ENCODE measurements around the gene R3HCC1L.
"Not testable (repeated sequence)": the region's sequence is repeated elsewhere in the genome, so short reads cannot be mapped to it uniquely, and the experiment has no call there.

R3HCC1L gene

GRCh38 chr10:98131619-98132018 lies 2.8 kb upstream of the R3HCC1L start:
- DNase-seq (ENCODE audit: low read depth): no peak

- DNase-seq (ENCODE audit: low read depth): not testable (repeated sequence)
Measured at GRCh38 chr10:98133075-98133752, 1.2 kb upstream of the R3HCC1L start.

- no peak for DNase-seq (ENCODE audit: low read depth)
Measured at GRCh38 chr10:98134117-98134430, 383 bp upstream of the R3HCC1L start.

GRCh38 chr10:98135222-98135899 lies 904 bp downstream of the R3HCC1L start:
- no peak for DNase-seq (ENCODE audit: low read depth)

- DNase-seq (ENCODE audit: low read depth): not testable (repeated sequence)
Measured at GRCh38 chr10:98136775-98137174, 2.3 kb downstream of the R3HCC1L start.

- no peak for DNase-seq (ENCODE audit: low read depth)
Measured at GRCh38 chr10:98138031-98138430, 3.6 kb downstream of the R3HCC1L start.

- DNase-seq (ENCODE audit: low read depth): no peak
Measured at GRCh38 chr10:98139431-98139830, 5.0 kb downstream of the R3HCC1L start.

- DNase-seq (ENCODE audit: low read depth): no peak
Measured at GRCh38 chr10:98141484-98142073, 7.1 kb downstream of the R3HCC1L start.

- DNase-seq (ENCODE audit: low read depth): no peak
Measured at GRCh38 chr10:98144985-98145384, 10.5 kb downstream of the R3HCC1L start.

GRCh38 chr10:98149858-98150257 lies 15.4 kb downstream of the R3HCC1L start:
- DNase-seq (ENCODE audit: low read depth): no peak

- DNase-seq (ENCODE audit: low read depth): no peak
Measured at GRCh38 chr10:98150544-98150943, 16.1 kb downstream of the R3HCC1L start.

GRCh38 chr10:98152778-98153177 lies 18.3 kb downstream of the R3HCC1L start:
- not testable (repeated sequence) for DNase-seq (ENCODE audit: low read depth)

GRCh38 chr10:98153213-98153958 lies 18.9 kb downstream of the R3HCC1L start:
- not testable (repeated sequence) for DNase-seq (ENCODE audit: low read depth)

- no peak for DNase-seq (ENCODE audit: low read depth)
Measured at GRCh38 chr10:98154076-98154475, 19.6 kb downstream of the R3HCC1L start.

- no peak for DNase-seq (ENCODE audit: low read depth)
Measured at GRCh38 chr10:98158576-98158975, 24.1 kb downstream of the R3HCC1L start.

GRCh38 chr10:98163941-98164340 lies 29.5 kb downstream of the R3HCC1L start:
- DNase-seq (ENCODE audit: low read depth): no peak

GRCh38 chr10:98167191-98167590 lies 32.7 kb downstream of the R3HCC1L start:
- no peak for DNase-seq (ENCODE audit: low read depth)

GRCh38 chr10:98168147-98168546 lies 33.7 kb downstream of the R3HCC1L start:
- DNase-seq (ENCODE audit: low read depth): no peak

GRCh38 chr10:98168766-98169165 lies 34.3 kb downstream of the R3HCC1L start:
- no peak for DNase-seq (ENCODE audit: low read depth)

GRCh38 chr10:98169379-98169778 lies 34.9 kb downstream of the R3HCC1L start:
- no peak for DNase-seq (ENCODE audit: low read depth)

GRCh38 chr10:98170249-98171117 lies 36.0 kb downstream of the R3HCC1L start:
- no peak for DNase-seq (ENCODE audit: low read depth)

- DNase-seq (ENCODE audit: low read depth): no peak
Measured at GRCh38 chr10:98172073-98172472, 37.6 kb downstream of the R3HCC1L start.

Measured in stimulated activated CD8-positive, alpha-beta memory T cell treated with anti-CD3 and anti-CD28 coated beads, Interleukin-15, amount 100 ng/mL, for 1 hour (primary cell).